ENCODE measurements around the gene TM9SF4.

DNA sequence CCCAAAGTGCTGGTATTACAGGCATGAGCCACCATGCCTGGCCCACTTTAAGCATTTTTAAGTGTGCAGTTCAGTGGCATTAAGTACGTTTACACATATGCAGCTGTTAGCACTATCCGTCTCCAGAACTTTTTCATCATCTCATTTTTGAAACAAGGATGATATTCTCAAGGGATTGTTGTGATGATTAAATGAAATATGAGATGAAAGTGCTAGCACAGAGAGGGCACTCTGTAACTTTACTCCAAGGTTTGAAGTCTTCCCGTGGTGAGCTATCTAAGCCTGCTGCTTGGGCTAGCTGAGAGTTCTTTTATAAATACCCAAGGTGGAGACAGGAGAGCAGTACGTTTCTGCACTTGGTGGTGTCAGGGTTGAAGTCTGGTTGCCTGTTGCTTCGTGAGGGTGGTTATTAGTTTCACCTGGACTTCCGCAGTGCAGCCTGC is 6.6 kb downstream of the TM9SF4 start:
- TF ChIP-seq EZH2phosphoT487 (IDR thresholded peaks at IDR 0.05; ENCODE audit: insufficient read depth, low read depth) = no peak
- no peak for TF ChIP-seq EZH2 (IDR thresholded peaks at IDR 0.05; ENCODE audit: insufficient read depth, poor library complexity, severe bottlenecking)
